Measurements from ENCODE around the gene MIB2. TPM values are rescaled to one million over a fixed set of nuclear protein-coding genes. Genes with fewer than 3 reads are reported as not detected.

MIB2 gene
- total RNA-seq, 1 donor from 2014 or later: 7.5 TPM

DNA sequence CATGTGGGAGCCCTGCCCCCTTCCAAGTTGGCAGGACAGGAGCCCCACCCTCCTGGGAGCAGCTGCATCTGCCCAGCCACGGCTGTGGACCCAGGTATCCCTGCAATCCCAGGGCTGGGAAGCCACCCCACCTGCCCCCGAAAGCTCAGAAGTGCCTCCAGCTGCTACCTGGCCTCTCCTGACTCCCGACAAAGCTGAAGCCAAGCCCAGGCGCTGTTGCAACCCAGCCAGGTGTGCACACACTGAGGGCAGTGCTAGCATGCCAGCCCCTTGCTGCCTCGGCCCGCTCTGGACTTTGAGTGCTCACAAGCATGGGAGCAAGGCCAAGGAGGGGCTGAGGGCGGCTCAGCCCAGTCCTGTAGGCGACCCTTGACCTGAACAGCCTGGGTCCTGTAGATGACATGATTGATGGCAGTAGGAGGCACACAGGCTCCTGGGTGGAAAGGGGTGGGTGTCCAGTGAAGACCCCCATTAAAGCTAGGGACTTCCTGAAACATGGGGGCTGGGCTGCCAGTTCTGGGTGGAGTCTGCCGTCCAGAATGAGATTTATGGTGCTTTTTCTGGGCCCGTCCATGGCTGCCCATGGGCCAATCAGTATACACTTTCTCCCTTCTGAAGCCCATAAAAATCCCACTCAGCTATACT, 37.8 kb upstream of the MIB2 start:
- H3K27ac ChIP-seq: no peak overlapping the region
- peaks cover 25% of the 10 kb centered on the region for H3K79me2 ChIP-seq (ENCODE audit: low read depth)
- Mint-ChIP-seq H3K9me3 (no peaks in the 10 kb centered on the region), H3K4me3 (peak overlapping the region; percentile 53), H3K27me3 (ENCODE audit: insufficient read depth, low read depth) (peaks cover 12% of the 10 kb centered on the region), H3K4me1 (peaks cover 18% of the 10 kb centered on the region), H3K36me3 (peaks cover 3% of the 10 kb centered on the region), H3K27ac (no peak overlapping the region)
- no peak overlapping the region for H3K4me3 ChIP-seq
- no peak for DNase-seq (ENCODE audit: low spot score)
- H3F3A ChIP-seq (ENCODE audit: low read depth): peaks cover 18% of the 10 kb centered on the region
- peaks cover 4% of the 10 kb centered on the region for H3K4me1 ChIP-seq
- H3K36me3 ChIP-seq: no peaks in the 10 kb centered on the region
- H3K27me3 ChIP-seq: peaks cover 36% of the 10 kb centered on the region
- peaks cover 15% of the 10 kb centered on the region for H4K20me1 ChIP-seq (ENCODE audit: low read depth)
- no peak overlapping the region for H2AFZ ChIP-seq (replicated peaks)
- no peak for TF ChIP-seq EZH2 (IDR thresholded peaks at IDR 0.05)
- no peak for TF ChIP-seq EZH2phosphoT487 (IDR thresholded peaks at IDR 0.05)
- TF ChIP-seq, protein P1, sequence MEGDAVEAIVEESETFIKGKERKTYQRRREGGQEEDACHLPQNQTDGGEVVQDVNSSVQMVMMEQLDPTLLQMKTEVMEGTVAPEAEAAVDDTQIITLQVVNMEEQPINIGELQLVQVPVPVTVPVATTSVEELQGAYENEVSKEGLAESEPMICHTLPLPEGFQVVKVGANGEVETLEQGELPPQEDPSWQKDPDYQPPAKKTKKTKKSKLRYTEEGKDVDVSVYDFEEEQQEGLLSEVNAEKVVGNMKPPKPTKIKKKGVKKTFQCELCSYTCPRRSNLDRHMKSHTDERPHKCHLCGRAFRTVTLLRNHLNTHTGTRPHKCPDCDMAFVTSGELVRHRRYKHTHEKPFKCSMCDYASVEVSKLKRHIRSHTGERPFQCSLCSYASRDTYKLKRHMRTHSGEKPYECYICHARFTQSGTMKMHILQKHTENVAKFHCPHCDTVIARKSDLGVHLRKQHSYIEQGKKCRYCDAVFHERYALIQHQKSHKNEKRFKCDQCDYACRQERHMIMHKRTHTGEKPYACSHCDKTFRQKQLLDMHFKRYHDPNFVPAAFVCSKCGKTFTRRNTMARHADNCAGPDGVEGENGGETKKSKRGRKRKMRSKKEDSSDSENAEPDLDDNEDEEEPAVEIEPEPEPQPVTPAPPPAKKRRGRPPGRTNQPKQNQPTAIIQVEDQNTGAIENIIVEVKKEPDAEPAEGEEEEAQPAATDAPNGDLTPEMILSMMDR (IDR thresholded peaks at IDR 0.05): no peak
- H3K9ac ChIP-seq: no peak overlapping the region
- H3K9me3 ChIP-seq (ENCODE audit: low read depth): no peaks in the 10 kb centered on the region
- no peak overlapping the region for H3K4me2 ChIP-seq

DNA sequence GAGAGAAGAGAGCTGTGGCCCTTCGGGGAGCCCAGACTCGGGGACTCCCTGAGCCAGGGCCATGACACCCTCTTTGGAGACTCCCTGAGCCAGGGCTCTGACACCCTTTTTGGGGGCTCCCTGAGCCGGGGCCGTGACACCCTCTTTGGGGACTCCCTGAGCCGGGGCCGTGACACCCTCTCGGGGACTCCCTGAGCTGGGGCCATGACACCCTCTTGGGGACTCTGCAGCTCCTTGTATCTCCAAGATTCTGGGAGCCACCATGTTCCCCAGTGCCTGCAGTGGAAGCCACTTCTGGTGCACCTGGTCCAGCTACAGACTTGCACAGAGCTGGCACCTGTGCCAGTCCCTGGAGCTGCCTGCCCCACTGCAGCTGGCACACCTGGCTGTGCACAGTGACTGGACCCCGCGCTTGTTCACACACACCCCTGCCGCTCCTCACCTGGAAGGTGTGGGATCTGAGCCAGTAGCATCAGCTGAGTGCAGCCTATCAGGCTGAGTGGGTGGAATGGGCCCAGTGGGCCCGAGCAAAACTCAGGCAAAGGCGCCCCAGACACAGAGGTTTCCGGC, 36.8 kb upstream of the MIB2 start:
- no peak overlapping the region for H3K4me3 ChIP-seq
- no peaks in the 10 kb centered on the region for H3K9me3 ChIP-seq (ENCODE audit: low read depth)
- H4K20me1 ChIP-seq (ENCODE audit: low read depth): peaks cover 7% of the 10 kb centered on the region
- no peak overlapping the region for H3K27ac ChIP-seq
- H2AFZ ChIP-seq (replicated peaks): no peak overlapping the region
- H3K36me3 ChIP-seq: no peaks in the 10 kb centered on the region
- H3K4me1 ChIP-seq: peaks cover 4% of the 10 kb centered on the region
- Mint-ChIP-seq H3K4me3 (no peak overlapping the region), H3K27ac (no peak overlapping the region), H3K9me3 (no peaks in the 10 kb centered on the region), H3K27me3 (ENCODE audit: insufficient read depth, low read depth) (peaks cover 11% of the 10 kb centered on the region), H3K36me3 (peaks cover 3% of the 10 kb centered on the region), H3K4me1 (peaks cover 14% of the 10 kb centered on the region)
- peaks cover 17% of the 10 kb centered on the region for H3F3A ChIP-seq (ENCODE audit: low read depth)
- peaks cover 46% of the 10 kb centered on the region for H3K27me3 ChIP-seq
- no peak for TF ChIP-seq EZH2 (IDR thresholded peaks at IDR 0.05)
- no peak for TF ChIP-seq EZH2phosphoT487 (IDR thresholded peaks at IDR 0.05)
- TF ChIP-seq, protein P1 (IDR thresholded peaks at IDR 0.05): no peak
- peaks cover 15% of the 10 kb centered on the region for H3K79me2 ChIP-seq (ENCODE audit: low read depth)
- DNase-seq (ENCODE audit: low spot score): no peak
- H3K4me2 ChIP-seq: no peak overlapping the region
- H3K9ac ChIP-seq: no peak overlapping the region

DNA sequence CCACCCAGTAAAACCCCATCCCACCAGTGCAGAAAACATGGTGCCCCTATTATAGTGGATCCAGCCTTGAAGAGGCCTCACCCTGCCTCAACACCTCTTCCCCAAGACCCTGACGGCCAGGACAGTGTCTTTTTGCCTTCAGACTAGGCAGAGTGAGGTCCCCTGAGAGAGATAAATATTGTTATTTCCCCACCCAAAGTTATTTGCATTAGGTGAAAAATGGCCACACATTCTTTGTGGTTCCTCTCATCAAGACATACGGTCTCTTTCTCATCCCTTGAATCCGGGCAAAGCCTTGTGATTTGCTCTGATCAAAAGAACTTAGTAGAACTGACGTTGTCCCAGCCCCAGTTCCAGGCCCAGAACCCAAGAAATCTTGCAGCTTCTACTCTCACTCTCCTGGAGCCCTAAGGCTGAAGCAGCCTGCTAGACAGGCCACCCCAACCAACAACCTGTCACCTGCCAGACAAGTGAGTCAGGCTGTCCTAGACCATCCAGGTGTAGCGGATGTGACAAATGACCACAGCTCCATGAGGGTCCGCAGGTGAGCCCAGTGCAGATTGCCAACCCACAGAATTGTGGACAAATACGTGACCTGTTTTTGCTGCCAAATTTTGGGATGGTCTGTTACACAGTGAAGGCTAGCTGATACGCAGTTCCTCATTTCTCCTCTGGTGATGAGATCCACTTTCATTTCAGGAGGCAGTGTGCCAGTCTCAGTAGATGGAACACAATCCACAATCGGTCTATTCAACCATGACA, 32.5 kb upstream of the MIB2 start:
- H3K4me1 Mint-ChIP-seq: peaks cover 4% of the 10 kb centered on the region

More for the DNA sequence above, 32.5 kb upstream of the MIB2 start:
- Histone ChIP-seq H2AFZ (replicated peaks) (no peak overlapping the region), H3K36me3 (no peaks in the 10 kb centered on the region), H3K9me3 (ENCODE audit: low read depth) (no peaks in the 10 kb centered on the region), H3K4me3 (no peak overlapping the region), H3K9ac (no peak overlapping the region), H3K27me3 (peaks cover 77% of the 10 kb centered on the region), H3F3A (ENCODE audit: low read depth) (no peaks in the 10 kb centered on the region), H3K4me2 (no peak overlapping the region), H3K4me1 (no peaks in the 10 kb centered on the region), H4K20me1 (ENCODE audit: low read depth) (no peaks in the 10 kb centered on the region), H3K79me2 (ENCODE audit: low read depth) (no peaks in the 10 kb centered on the region), H3K27ac (no peak overlapping the region)
- H3K36me3 Mint-ChIP-seq: no peaks in the 10 kb centered on the region
- no peak overlapping the region for H3K4me3 Mint-ChIP-seq
- DNase-seq (ENCODE audit: low spot score): no peak
- peaks cover 16% of the 10 kb centered on the region for H3K27me3 Mint-ChIP-seq (ENCODE audit: insufficient read depth, low read depth)
- no peak overlapping the region for H3K27ac Mint-ChIP-seq
- H3K9me3 Mint-ChIP-seq: no peaks in the 10 kb centered on the region
- TF ChIP-seq, protein P1 (IDR thresholded peaks at IDR 0.05): no peak
- TF ChIP-seq EZH2 (IDR thresholded peaks at IDR 0.05): no peak
- TF ChIP-seq EZH2phosphoT487 (IDR thresholded peaks at IDR 0.05): no peak

All from neural progenitor cell (in vitro differentiated cells).